ENCODE data around the gene TMEM101. TPM values are rescaled to one million over a fixed set of nuclear protein-coding genes. Genes with fewer than 3 reads are reported as not detected.

Gene TMEM101
- total and polyA plus RNA-seq, 2 of the 8 experiments (the other 6 are each of a cell fraction or from before 2014, with no cell fraction given): 16.1 to 44.7 TPM

- Histone ChIP-seq H3K4me3 (ENCODE audit: extremely low read depth in 1 of 4, insufficient read depth in 2 of 4, low read depth in 3 of 4, low read length in 4 of 4) (no peak overlapping the region), H4K8ac (ENCODE audit: extremely low read depth, insufficient read depth, low read length) (no peak overlapping the region), H3K9ac (replicated peaks in 1 of 4; ENCODE audit: extremely low read depth in 1 of 4, low read depth in 3 of 4, low read length in 3 of 4) (no peak overlapping the region), H3K14ac (ENCODE audit: insufficient read length) (no peak overlapping the region), H4K20me1 (replicated peaks in 1 of 2; ENCODE audit: control insufficient read depth in 1 of 2, insufficient read depth in 2 of 2, low read length in 2 of 2) (peaks cover 4 to 7% of the 10 kb centered on the region in 2 experiments), H3K4me2 (ENCODE audit: insufficient read depth in 1 of 2, low read depth in 2 of 2, low read length in 2 of 2) (no peak overlapping the region), H3K36me3 (ENCODE audit: control insufficient read depth in 2 of 4, insufficient read depth in 4 of 4, low read length in 3 of 4) (peaks cover 9 to 56% (median 32%) of the 10 kb centered on the region in 4 experiments; a peak in 6 of 8 replicates), H3K56ac (replicated peaks; ENCODE audit: insufficient read length, low read depth, low read length) (no peak overlapping the region), H3K27me3 (replicated peaks in 1 of 4; ENCODE audit: control insufficient read depth in 3 of 4, extremely low read depth in 1 of 4, insufficient read depth in 3 of 4, low read length in 3 of 4) (no peaks in the 10 kb centered on the region), H3K4ac (replicated peaks; ENCODE audit: insufficient read length, low read depth, low read length) (no peak overlapping the region), H2BK12ac (ENCODE audit: low read depth, low read length) (no peak overlapping the region), H3K18ac (ENCODE audit: extremely low read depth, low read length) (no peak overlapping the region), H3K79me2 (ENCODE audit: control insufficient read depth in 1 of 2, insufficient read depth in 2 of 2, low read length in 2 of 2) (peaks cover 41 to 88% of the 10 kb centered on the region in 2 experiments), H2BK20ac (ENCODE audit: low read length) (no peak overlapping the region), H2AFZ (ENCODE audit: low read length) (no peak overlapping the region), H3K79me1 (ENCODE audit: low read depth, low read length) (peaks cover 5% of the 10 kb centered on the region; the same call in 1 of the 2 replicates), H3K27ac (ENCODE audit: low read depth, low read length) (no peak overlapping the region), H2BK15ac (ENCODE audit: low read length) (no peak overlapping the region), H4K5ac (ENCODE audit: insufficient read length, low read depth, low read length) (no peak overlapping the region), H2BK120ac (replicated peaks; ENCODE audit: low read depth, low read length) (no peak overlapping the region), H3K23ac (ENCODE audit: insufficient read length) (no peak overlapping the region), H2AK5ac (ENCODE audit: low read depth, low read length) (no peak overlapping the region), H3K23me2 (ENCODE audit: low read depth, low read length) (peaks cover 7% of the 10 kb centered on the region), H4K91ac (replicated peaks; ENCODE audit: insufficient read length, low read length) (no peak overlapping the region), H3K4me1 (replicated peaks in 1 of 4; ENCODE audit: control insufficient read depth in 3 of 4, insufficient read depth in 4 of 4, low read length in 3 of 4) (peaks cover 0 to 2% (median 0%) of the 10 kb centered on the region in 4 experiments; a peak in 2 of 7 replicates), H3K9me3 (ENCODE audit: insufficient read depth in 2 of 2, low read depth in 1 of 2, low read length in 1 of 2) (no peaks in the 10 kb centered on the region), H2BK5ac (ENCODE audit: low read depth, low read length) (no peak overlapping the region)
- ChIA-PET POLR2A (ENCODE audit: partially characterized antibody) (interaction anchor here (0.6 to 5.2 kb wide), 6 partner anchors 11 to 52 kb away, joined by 3 to 31 read pairs (median 4); no protein-coding TSS in a partner anchor), CTCF (ENCODE audit: partially characterized antibody) (interaction anchor here (0.9 to 2.3 kb wide), 3 partner anchors 13 to 23 kb away, joined by 4 to 10 read pairs (median 4); no protein-coding TSS in a partner anchor)
- DNase-seq (ENCODE audit: low read depth in 1 of 2, low spot score in 2 of 2) (no peak), FAIRE-seq (no peak)
- WGBS, 2 experiments (ENCODE audit: extremely low coverage in 1 of 2, insufficient coverage in 1 of 2, insufficient read length in 1 of 2, insufficient replicate concordance in 2 of 2, low coverage in 1 of 2, low lambda C conversion rate in 2 of 2, missing lambda C conversion rate in 1 of 2): 97% methylated on average over 1 of the region's 1 CpG; no CpG with 5 or more reads in 1 of the 2 experiments
- TF ChIP-seq SUZ12 (IDR thresholded peaks at IDR 0.05; ENCODE audit: low read length) (no peak), GABPA (IDR thresholded peaks at IDR 0.05; ENCODE audit: borderline replicate concordance, insufficient read depth, low read length) (no peak), RNF2 (IDR thresholded peaks at IDR 0.05; ENCODE audit: borderline replicate concordance, low read depth, low read length, missing control alignments, poor library complexity, severe bottlenecking) (no peak), MAX (IDR thresholded peaks at IDR 0.05) (no peak), BACH1 (IDR thresholded peaks at IDR 0.05; ENCODE audit: low read length) (no peak), SP2 (IDR thresholded peaks at IDR 0.05; ENCODE audit: low read length) (no peak), CHD2 (IDR thresholded peaks at IDR 0.05; ENCODE audit: low read length) (no peak), KDM5A (IDR thresholded peaks at IDR 0.05; ENCODE audit: low read length) (no peak), RXRA (IDR thresholded peaks at IDR 0.05; ENCODE audit: insufficient read depth, low read depth, low read length) (no peak), HDAC6 (IDR thresholded peaks at IDR 0.05; ENCODE audit: low read depth, low read length) (no peak), CBX8 (IDR thresholded peaks at IDR 0.05; ENCODE audit: borderline replicate concordance, low read depth, low read length) (no peak), POLR2AphosphoS5 (IDR thresholded peaks at IDR 0.05; ENCODE audit: low read depth, low read length) (no peak), CHD1 (IDR thresholded peaks at IDR 0.05; ENCODE audit: low read depth, low read length) (no peak), SRF (IDR thresholded peaks at IDR 0.05; ENCODE audit: low read depth, low read length) (no peak)
Measured at GRCh38 chr17:44061446-44061845, 46.7 kb upstream of the TMEM101 start.

All from H1 (cell line).